Frontal cortex (tissue), 4 donors: ENCODE data around the gene MRPS7. TPM values are rescaled to one million over a fixed set of nuclear protein-coding genes. Genes with fewer than 3 reads are reported as not detected.

Experiments used
- DNase-seq, 2 donors: peaks; one replicate each; pipeline ENCODE4 v3.0.0; 2012; ENCODE audit warnings: low spot score in 2 of 2
- FAIRE-seq: peaks from 2 replicates; lab custom pipeline; 2012; peaks lifted over from hg19 to GRCh38; lab: Jason Lieb, UNC
- total RNA-seq: library from RNA; depleted of rRNA; stranded (reverse); fragments of >200 nt; gene quantifications from one replicate; pipeline ENCODE4 v1.2.3, GENCODE V29; 2014
- donor health status: control.
- donor health status: control.
- donor health status: control.

MRPS7 gene
- total RNA-seq, 1 donor from 2014 or later = 37.1 TPM

- FAIRE-seq (no peak), DNase-seq (no peak)
These were observed 39.4 kb downstream of the MRPS7 start for GRCh38 chr17:75301049-75301448.

- no peak for DNase-seq
- FAIRE-seq = no peak
These were observed 40.0 kb downstream of the MRPS7 start for GRCh38 chr17:75301502-75302206.

DNA sequence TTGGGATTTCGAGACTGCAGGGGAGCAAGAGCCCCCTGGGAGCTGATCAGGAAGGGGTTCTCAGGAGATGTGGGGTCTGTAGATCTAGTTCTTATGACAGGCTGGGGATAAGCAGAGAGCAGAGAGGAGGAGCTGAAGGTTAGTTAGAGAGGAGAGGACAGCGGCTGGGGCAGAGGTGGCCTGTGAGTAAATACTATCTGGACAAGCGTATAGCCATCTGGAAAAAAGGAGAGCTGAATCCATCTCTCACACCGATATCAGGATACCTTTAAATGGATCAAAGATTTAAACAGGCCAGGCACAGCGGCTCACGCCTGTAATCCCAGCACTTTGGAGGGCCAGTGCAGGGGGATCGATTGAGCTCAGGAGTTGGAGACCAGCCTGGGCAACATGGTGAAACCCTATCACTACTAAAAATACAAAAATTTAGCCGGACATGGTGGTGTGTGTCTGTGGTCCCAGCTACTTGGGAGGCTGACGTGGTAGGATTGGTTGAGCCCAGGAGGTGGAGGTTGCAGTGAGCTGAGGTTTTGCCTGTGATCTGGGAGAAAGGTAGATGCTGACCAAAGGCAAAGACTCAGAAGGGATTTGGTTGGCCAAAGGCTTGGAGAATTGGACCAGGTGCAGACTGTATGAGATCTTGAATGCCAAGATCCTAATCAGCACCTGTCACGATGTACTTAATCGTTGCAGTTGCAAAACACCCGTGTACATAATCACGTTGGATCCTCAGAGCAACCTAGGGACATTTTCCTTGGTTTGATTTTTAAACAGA is 46.5 kb downstream of the MRPS7 start:
- FAIRE-seq = no peak
- DNase-seq = no peak

GRCh38 chr17:75308732-75309629 is 47.3 kb downstream of the MRPS7 start:
- DNase-seq = no peak
- no peak for FAIRE-seq

- no peak for DNase-seq
- FAIRE-seq = no peak
These were observed 52.4 kb downstream of the MRPS7 start for GRCh38 chr17:75313941-75314551.

DNA sequence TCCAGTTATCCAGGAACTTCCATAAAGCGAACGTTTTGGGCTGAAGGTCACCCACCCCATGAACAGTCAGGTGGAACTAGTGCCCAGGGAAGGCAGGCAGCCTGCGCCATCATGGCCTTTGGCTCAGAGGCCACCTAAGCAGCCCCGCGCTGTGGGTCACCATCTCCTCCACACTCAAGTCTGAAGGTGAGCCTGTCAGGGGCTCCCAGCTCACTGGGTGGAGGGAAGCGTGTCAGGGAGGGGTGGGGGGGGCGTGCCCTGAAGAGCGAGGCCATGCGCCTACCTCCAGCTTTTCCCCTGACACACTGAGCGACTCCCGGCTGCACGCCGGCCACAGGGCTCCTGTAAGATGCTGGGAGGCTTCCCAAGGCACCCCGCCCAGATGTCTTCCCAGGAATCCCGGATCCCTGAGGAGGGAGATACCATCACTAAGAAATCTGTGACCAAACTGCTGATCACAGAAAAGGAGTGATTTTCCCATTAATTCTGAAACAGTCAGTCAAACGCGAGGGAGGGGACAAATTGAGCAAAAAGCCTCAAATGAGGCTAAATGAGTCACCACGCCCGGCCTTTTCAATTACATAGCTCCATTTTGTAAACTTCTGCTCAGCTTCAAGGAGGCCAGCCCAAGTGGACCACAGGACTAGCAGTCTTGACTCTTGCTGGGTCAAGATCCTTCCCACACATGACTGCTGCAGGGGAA is 54.0 kb downstream of the MRPS7 start:
- no peak for FAIRE-seq
- no peak for DNase-seq

Other genes starting within 250 kb of the MRPS7 start
- gene MRPL58, start 249.2 kb upstream of the MRPS7 start, total RNA-seq = 12.6 TPM
- gene ATP5PD, start 214.9 kb upstream of the MRPS7 start, total RNA-seq = 106 TPM
- gene KCTD2, start 214.7 kb upstream of the MRPS7 start, total RNA-seq = 28.9 TPM
- 1.2 TPM for gene SLC16A5, start 173.9 kb upstream of the MRPS7 start, total RNA-seq
- gene ARMC7, start 151.9 kb upstream of the MRPS7 start, total RNA-seq = 2.4 TPM
- gene NT5C, start 130.1 kb upstream of the MRPS7 start, total RNA-seq = 20.8 TPM
- 538 TPM for gene JPT1, start 107.4 kb upstream of the MRPS7 start, total RNA-seq
- gene SUMO2, start 78.9 kb upstream of the MRPS7 start, total RNA-seq = 181 TPM
- gene NUP85, start 56.2 kb upstream of the MRPS7 start, total RNA-seq = 28.1 TPM
- gene GGA3, start 273 bp upstream of the MRPS7 start, total RNA-seq = 15.1 TPM
- 8.2 TPM for gene MIF4GD, start 9.4 kb downstream of the MRPS7 start, total RNA-seq
- gene SLC25A19, start 27.6 kb downstream of the MRPS7 start, total RNA-seq = 6.9 TPM
- 159 TPM for gene GRB2, start 143.8 kb downstream of the MRPS7 start, total RNA-seq
- 18.8 TPM for gene TMEM94, start 194.8 kb downstream of the MRPS7 start, total RNA-seq